Caco-2 (cell line): ENCODE measurements around the gene FAH. TPM values are rescaled to one million over a fixed set of nuclear protein-coding genes. Genes with fewer than 3 reads are reported as not detected.
"Not testable (repeated sequence)": the region's sequence is repeated elsewhere in the genome, so short reads cannot be mapped to it uniquely, and the experiment has no call there.

Experiments used
- BruUV-seq: library from RNA; stranded (reverse); fragments of 400-500 nt; replicated peaks from 2 replicates; lab custom pipeline; 2021; lab: Mats Ljungman, UMichigan
- CTCF ChIA-PET: fragments of 300-600 bp; sonication (Branson Sonifier 250); formaldehyde crosslinking; loops from one replicate; lab custom pipeline; 2022; ENCODE audit warnings: antibody characterized with exemption; lab: Charles Lee
- POLR2A ChIA-PET: fragments of 300-600 bp; sonication (Branson Sonifier 250); formaldehyde crosslinking; loops from one replicate; lab custom pipeline; 2022; ENCODE audit warnings: antibody characterized with exemption; lab: Charles Lee
- DNase-seq, 2 experiments: peaks; one replicate each; pipeline versions ENCODE4 v3.0.0 to v3.0.0-alpha.2; 2020 to 2022
- H3K27me3 ChIP-seq: replicated peaks from 2 replicates; pipeline ENCODE4 v1.6.0; 2011; ENCODE audit warnings: low read length; ENCODE audit not compliant: control insufficient read depth, insufficient read depth
- H3K36me3 ChIP-seq: 2 replicates; pipeline ENCODE4 v1.5.1; 2011; ENCODE audit warnings: low read length; ENCODE audit not compliant: control insufficient read depth, insufficient read depth
- H3K4me1 ChIP-seq: fragments of 250-450 bp; sonication (Bioruptor Pico); 2 replicates; pipeline ENCODE4 v1.5.1; 2020; ENCODE audit warnings: mild to moderate bottlenecking
- H3K4me3 ChIP-seq: 2 replicates; pipeline ENCODE4 v1.5.1; 2011; ENCODE audit warnings: low read depth, mild to moderate bottlenecking, control low read depth, low read length
- H3K9me3 ChIP-seq: fragments of 250-450 bp; sonication (Bioruptor Pico); 2 replicates; pipeline ENCODE4 v1.5.1; 2020; ENCODE audit warnings: mild to moderate bottlenecking, moderate library complexity
- H3K27ac Mint-ChIP-seq: one replicate; pipeline ENCODE4 v1.8.0; 2022; ENCODE audit warnings: mixed read lengths; ENCODE audit not compliant: unreplicated experiment
- H3K27me3 Mint-ChIP-seq: one replicate; pipeline ENCODE4 v1.8.0; 2022; ENCODE audit warnings: mixed read lengths; ENCODE audit not compliant: insufficient read depth, unreplicated experiment
- H3K36me3 Mint-ChIP-seq: one replicate; pipeline ENCODE4 v1.8.0; 2022; ENCODE audit warnings: mild to moderate bottlenecking, mixed read lengths; ENCODE audit not compliant: insufficient read depth, unreplicated experiment
- H3K4me1 Mint-ChIP-seq: one replicate; pipeline ENCODE4 v1.8.0; 2022; ENCODE audit warnings: low read depth, mixed read lengths; ENCODE audit not compliant: unreplicated experiment
- H3K4me3 Mint-ChIP-seq: one replicate; pipeline ENCODE4 v1.8.0; 2022; ENCODE audit warnings: mild to moderate bottlenecking, moderate library complexity, mixed read lengths; ENCODE audit not compliant: unreplicated experiment
- H3K9me3 Mint-ChIP-seq: one replicate; pipeline ENCODE4 v1.8.0; 2022; ENCODE audit warnings: mixed read lengths; ENCODE audit not compliant: unreplicated experiment
- intact Hi-C: fragments of 100-400 bp; cut with micrococcal nuclease; formaldehyde crosslinking; loops from one replicate; pipeline ENCODE4 v1.10.0; 2022; ENCODE audit not compliant: unreplicated experiment
- total RNA-seq: library from RNA; stranded (reverse); gene quantifications from 2 replicates; pipeline ENCODE4 v1.2.3, GENCODE V29; 2022
- TF ChIP-seq, protein P1 (sequence below), 2 experiments: fragments of 200-600 bp in 1 of 2; IDR thresholded peaks; 1 replicate in 1 of 2; 2 replicates in 1 of 2; pipeline versions ENCODE4 v1.5.1 to v1.8.0; 2011 to 2022; ENCODE audit warnings: antibody characterized with exemption in 1 of 2, control low read depth in 1 of 2, inconsistent platforms in 1 of 2, low read depth in 1 of 2, low read length in 1 of 2, mild to moderate bottlenecking in 1 of 2, moderate library complexity in 1 of 2; ENCODE audit not compliant: insufficient read depth in 1 of 2, severe bottlenecking in 1 of 2, unreplicated experiment in 1 of 2

The FAH gene
- total RNA-seq, 1 experiment from 2014 or later: 20.4 TPM

DNA sequence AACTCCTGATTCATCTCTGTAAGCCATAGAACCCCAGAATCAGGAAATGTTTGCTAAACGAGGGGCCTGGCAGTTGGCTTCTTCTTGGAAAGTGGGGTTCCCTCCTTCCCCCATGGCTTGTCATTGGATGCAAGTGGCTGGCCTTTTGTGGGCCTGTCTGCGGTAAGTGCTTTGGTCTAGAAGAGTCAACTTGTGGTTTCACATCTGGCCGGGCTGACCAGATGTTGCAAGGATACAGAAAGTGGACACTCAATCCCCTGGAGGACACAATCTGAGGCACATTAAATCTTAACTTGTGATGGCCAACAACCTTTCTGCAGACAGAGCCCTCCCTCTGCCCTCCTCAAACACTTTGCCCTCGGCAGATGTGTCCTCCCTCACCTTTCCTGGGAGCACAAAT is 1.1 kb downstream of the FAH start:
- no peaks in the 10 kb centered on the region for H3K9me3 Mint-ChIP-seq
- H3K27me3 ChIP-seq: no peaks in the 10 kb centered on the region
- no peaks in the 10 kb centered on the region for H3K36me3 ChIP-seq
- peaks cover 3% of the 10 kb centered on the region for H3K27me3 Mint-ChIP-seq
- H3K4me1 Mint-ChIP-seq: peaks cover 7% of the 10 kb centered on the region
- ChIA-PET POLR2A (interaction anchor here (0.6 kb wide), 1 partner anchor 846 kb away, joined by 3 read pairs; no protein-coding TSS in a partner anchor), CTCF (no interaction called here)
- intact Hi-C loops: loop anchor here (10.0 kb wide), 1 partner anchor 229 kb away; no protein-coding TSS in a partner anchor
- H3K4me3 Mint-ChIP-seq: peak overlapping the region; percentile 84
- no peaks in the 10 kb centered on the region for H3K36me3 Mint-ChIP-seq
- H3K4me3 ChIP-seq: peak overlapping the region; percentile 87
- no peaks in the 10 kb centered on the region for H3K9me3 ChIP-seq
- H3K4me1 ChIP-seq: peaks cover 9% of the 10 kb centered on the region; the same call in 1 of the 2 replicates
- DNase-seq: no peak
- no peak overlapping the region for H3K27ac Mint-ChIP-seq
- TF ChIP-seq, protein P1, sequence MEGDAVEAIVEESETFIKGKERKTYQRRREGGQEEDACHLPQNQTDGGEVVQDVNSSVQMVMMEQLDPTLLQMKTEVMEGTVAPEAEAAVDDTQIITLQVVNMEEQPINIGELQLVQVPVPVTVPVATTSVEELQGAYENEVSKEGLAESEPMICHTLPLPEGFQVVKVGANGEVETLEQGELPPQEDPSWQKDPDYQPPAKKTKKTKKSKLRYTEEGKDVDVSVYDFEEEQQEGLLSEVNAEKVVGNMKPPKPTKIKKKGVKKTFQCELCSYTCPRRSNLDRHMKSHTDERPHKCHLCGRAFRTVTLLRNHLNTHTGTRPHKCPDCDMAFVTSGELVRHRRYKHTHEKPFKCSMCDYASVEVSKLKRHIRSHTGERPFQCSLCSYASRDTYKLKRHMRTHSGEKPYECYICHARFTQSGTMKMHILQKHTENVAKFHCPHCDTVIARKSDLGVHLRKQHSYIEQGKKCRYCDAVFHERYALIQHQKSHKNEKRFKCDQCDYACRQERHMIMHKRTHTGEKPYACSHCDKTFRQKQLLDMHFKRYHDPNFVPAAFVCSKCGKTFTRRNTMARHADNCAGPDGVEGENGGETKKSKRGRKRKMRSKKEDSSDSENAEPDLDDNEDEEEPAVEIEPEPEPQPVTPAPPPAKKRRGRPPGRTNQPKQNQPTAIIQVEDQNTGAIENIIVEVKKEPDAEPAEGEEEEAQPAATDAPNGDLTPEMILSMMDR (IDR thresholded peaks at IDR 0.05; ENCODE audit: insufficient read depth in 1 of 2, low read depth in 1 of 2, low read length in 1 of 2, severe bottlenecking in 1 of 2, unreplicated experiment in 1 of 2): no peak
- BruUV-seq: no TSS peak

DNA sequence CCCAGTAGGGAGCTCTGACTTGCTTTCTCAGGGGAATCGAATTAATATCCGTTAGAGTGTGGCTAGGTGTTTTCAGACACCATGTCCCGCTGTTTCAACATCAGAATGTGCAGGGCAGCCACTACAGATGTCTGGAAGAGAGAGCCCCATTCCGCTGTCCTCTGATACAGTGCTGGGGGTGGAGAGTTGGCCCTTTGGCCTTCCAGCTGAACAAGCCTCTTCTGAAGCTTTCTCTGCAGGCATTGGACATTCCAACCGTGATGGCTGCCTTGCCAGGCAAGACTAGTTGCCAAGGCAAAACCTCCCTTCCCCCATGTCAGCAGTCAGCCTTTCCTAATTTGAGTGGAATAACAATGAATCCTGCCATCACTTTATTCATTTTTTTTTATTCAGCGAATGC is 1.5 kb downstream of the FAH start:
- BruUV-seq: no TSS peak
- no peak overlapping the region for H3K4me3 ChIP-seq

DNA sequence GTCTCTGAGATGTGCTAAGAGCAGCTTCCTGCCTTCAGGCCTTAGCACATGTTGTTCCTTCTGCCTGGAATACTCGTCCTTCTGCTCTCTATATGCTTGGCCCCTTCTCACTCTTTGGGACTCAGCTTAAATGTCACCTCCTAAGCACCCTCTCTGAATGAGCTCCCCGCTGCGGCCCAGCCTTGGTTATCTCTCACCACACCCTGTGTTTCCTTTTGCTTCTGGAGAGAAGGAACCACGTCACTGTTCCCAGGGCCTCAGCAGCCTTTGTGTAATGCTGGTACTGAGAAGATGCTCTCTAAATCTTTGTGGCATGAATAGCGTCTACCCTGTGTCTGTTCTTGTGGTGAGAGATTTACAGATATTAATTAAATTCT is 2.2 kb downstream of the FAH start:
- Histone ChIP-seq H3K27me3 (no peaks in the 10 kb centered on the region), H3K4me3 (no peak overlapping the region), H3K9me3 (no peaks in the 10 kb centered on the region), H3K36me3 (no peaks in the 10 kb centered on the region), H3K4me1 (peaks cover 9% of the 10 kb centered on the region; the same call in 1 of the 2 replicates)
- no peaks in the 10 kb centered on the region for H3K9me3 Mint-ChIP-seq
- no peaks in the 10 kb centered on the region for H3K36me3 Mint-ChIP-seq
- H3K4me3 Mint-ChIP-seq: peak overlapping the region; percentile 4
- intact Hi-C loops: loop anchor here (10.0 kb wide), 1 partner anchor 230 kb away; no protein-coding TSS in a partner anchor
- no TSS peak for BruUV-seq
- POLR2A ChIA-PET: no interaction called here
- DNase-seq: no peak
- H3K27me3 Mint-ChIP-seq: peaks cover 3% of the 10 kb centered on the region
- TF ChIP-seq, protein P1 (IDR thresholded peaks at IDR 0.05; ENCODE audit: insufficient read depth in 1 of 2, low read depth in 1 of 2, low read length in 1 of 2, severe bottlenecking in 1 of 2, unreplicated experiment in 1 of 2): no peak
- H3K27ac Mint-ChIP-seq: no peak overlapping the region
- CTCF ChIA-PET: no interaction called here
- H3K4me1 Mint-ChIP-seq: peaks cover 7% of the 10 kb centered on the region

More for the DNA sequence above, 1.5 kb downstream of the FAH start:
- no peaks in the 10 kb centered on the region for H3K36me3 Mint-ChIP-seq
- ChIA-PET CTCF (no interaction called here), POLR2A (no interaction called here)
- H3K36me3 ChIP-seq: no peaks in the 10 kb centered on the region
- H3K27me3 ChIP-seq: no peaks in the 10 kb centered on the region
- H3K9me3 ChIP-seq: no peaks in the 10 kb centered on the region
- H3K9me3 Mint-ChIP-seq: no peaks in the 10 kb centered on the region
- H3K4me1 ChIP-seq: peaks cover 9% of the 10 kb centered on the region; the same call in 1 of the 2 replicates
- no peak for DNase-seq
- H3K4me1 Mint-ChIP-seq: peaks cover 7% of the 10 kb centered on the region
- intact Hi-C loops: loop anchor here (10.0 kb wide), 1 partner anchor 230 kb away; no protein-coding TSS in a partner anchor
- TF ChIP-seq, protein P1 (IDR thresholded peaks at IDR 0.05; ENCODE audit: insufficient read depth in 1 of 2, low read depth in 1 of 2, low read length in 1 of 2, severe bottlenecking in 1 of 2, unreplicated experiment in 1 of 2): no peak
- H3K27ac Mint-ChIP-seq: no peak overlapping the region
- no peak overlapping the region for H3K4me3 Mint-ChIP-seq
- H3K27me3 Mint-ChIP-seq: peaks cover 3% of the 10 kb centered on the region

DNA sequence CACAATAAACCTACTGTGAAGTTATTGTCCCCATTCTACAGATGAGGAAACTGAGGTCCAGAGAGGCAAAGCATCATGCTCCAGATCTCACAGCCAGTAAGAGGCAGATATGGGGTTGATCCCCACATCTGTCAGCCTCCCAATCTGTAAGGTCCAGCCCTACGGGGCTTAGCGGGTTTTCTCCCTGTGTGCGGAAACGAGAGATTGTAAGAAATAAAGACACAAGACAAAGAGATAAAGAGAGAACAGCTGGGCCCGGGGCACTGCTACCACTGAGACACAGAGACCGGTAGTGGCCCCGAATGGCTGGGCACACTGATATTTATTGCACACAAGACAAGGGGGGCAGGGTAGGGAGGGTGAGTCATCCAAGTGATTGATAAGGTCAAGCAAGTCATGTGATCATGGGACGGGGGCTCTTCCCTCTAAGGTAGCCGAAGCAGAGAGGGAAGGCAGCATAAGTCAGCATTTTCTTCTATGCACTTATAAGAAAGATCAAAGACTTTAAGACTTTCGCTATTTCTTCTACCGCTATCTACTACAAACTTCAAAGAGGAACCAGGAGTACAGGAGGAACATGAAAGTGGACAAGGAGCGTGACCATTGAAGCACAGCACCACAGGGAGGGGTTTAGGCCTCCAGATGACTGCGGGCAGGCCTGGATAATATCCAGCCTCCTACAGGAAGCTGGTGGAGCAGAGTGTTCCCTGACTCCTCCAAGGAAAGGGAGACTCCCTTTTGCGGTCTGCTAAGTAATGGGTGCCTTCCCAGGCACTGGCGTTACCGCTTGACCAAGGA is 2.8 kb downstream of the FAH start:
- CTCF ChIA-PET: not testable (repeated sequence)

More for the DNA sequence above, 2.8 kb downstream of the FAH start:
- H3K27me3 ChIP-seq, H3K4me1 ChIP-seq, H3K27ac Mint-ChIP-seq, POLR2A ChIA-PET, H3K36me3 ChIP-seq, H3K9me3 ChIP-seq, H3K4me3 Mint-ChIP-seq, BruUV-seq, H3K27me3 Mint-ChIP-seq, H3K4me3 ChIP-seq, DNase-seq, H3K9me3 Mint-ChIP-seq, H3K36me3 Mint-ChIP-seq, H3K4me1 Mint-ChIP-seq: not testable (repeated sequence)
- intact Hi-C loops: loop anchor here (10.0 kb wide), 1 partner anchor 231 kb away; no protein-coding TSS in a partner anchor
